ENCODE measurements around the gene DGAT2L6. TPM values are rescaled to one million over a fixed set of nuclear protein-coding genes. Genes with fewer than 3 reads are reported as not detected.

The DGAT2L6 gene
- total RNA-seq, 1 experiment from 2014 or later: not detected

- no peaks in the 10 kb centered on the region for H3K27me3 Mint-ChIP-seq (ENCODE audit: low read depth)
- H3K9me3 Mint-ChIP-seq: peaks cover 49 to 64% of the 10 kb centered on the region in 2 experiments
- no peak overlapping the region for H3K23ac ChIP-seq (ENCODE audit: insufficient read length, low read depth, low read length)
Observed at GRCh38 chrX:70141373-70141772, 35.9 kb upstream of the DGAT2L6 start.

More at GRCh38 chrX:70141373-70141772, 35.9 kb upstream of the DGAT2L6 start:
- Histone ChIP-seq H3K14ac (ENCODE audit: insufficient read depth, low read length) (no peak overlapping the region), H2BK15ac (ENCODE audit: low read depth, low read length) (no peak overlapping the region), H4K5ac (ENCODE audit: insufficient read length, low read depth, low read length) (no peak overlapping the region), H3K9me3 (ENCODE audit: control insufficient read depth, low read depth, low read length) (peaks cover 41% of the 10 kb centered on the region), H3K18ac (ENCODE audit: insufficient read length, low read depth, low read length) (no peak overlapping the region), H2AK5ac (ENCODE audit: insufficient read length, low read length) (no peak overlapping the region), H4K8ac (replicated peaks; ENCODE audit: insufficient read length, low read depth, low read length) (no peak overlapping the region), H2BK5ac (ENCODE audit: insufficient read length, low read length) (no peak overlapping the region), H3K56ac (ENCODE audit: insufficient read length, low read depth, low read length) (no peak overlapping the region), H3K27me3 (ENCODE audit: insufficient read depth, low read length) (no peaks in the 10 kb centered on the region), H3T11ph (ENCODE audit: low read length) (no peak overlapping the region), H4K20me1 (ENCODE audit: control insufficient read depth, insufficient read depth, insufficient read length) (no peaks in the 10 kb centered on the region), H3K4ac (ENCODE audit: low read depth, low read length) (no peak overlapping the region), H2BK12ac (ENCODE audit: insufficient read length, low read depth, low read length) (no peak overlapping the region), H3K27ac (ENCODE audit: insufficient read length, low read depth, low read length) (no peak overlapping the region), H2BK20ac (ENCODE audit: low read depth, low read length, poor library complexity, severe bottlenecking) (no peak overlapping the region), H3K4me1 (ENCODE audit: insufficient read depth, low read length) (no peaks in the 10 kb centered on the region), H2BK120ac (ENCODE audit: low read depth, low read length, poor library complexity, severe bottlenecking) (no peak overlapping the region), H3K23me2 (ENCODE audit: insufficient read length, low read depth, low read length, poor library complexity, severe bottlenecking) (no peaks in the 10 kb centered on the region), H3K79me2 (ENCODE audit: insufficient read depth, low read length) (no peaks in the 10 kb centered on the region), H3K4me2 (ENCODE audit: insufficient read depth, insufficient read length, low read length) (no peak overlapping the region), H4K91ac (ENCODE audit: insufficient read length, low read depth, low read length) (no peak overlapping the region), H3K9ac (ENCODE audit: extremely low read depth, insufficient read length, low read length) (no peak overlapping the region), H2AFZ (ENCODE audit: low read length) (no peak overlapping the region), H3K79me1 (ENCODE audit: insufficient read depth, low read depth, low read length, poor library complexity, severe bottlenecking) (no peaks in the 10 kb centered on the region)
- TF ChIP-seq CTCF (conservative IDR thresholded peaks at IDR 0.05): no peak
- WGBS (ENCODE audit: extremely low coverage, insufficient read length, low lambda C conversion rate): no CpG with 5 or more reads among the region's 2 CpGs
- no peaks in the 10 kb centered on the region for H3K4me1 Mint-ChIP-seq
- peaks cover 18 to 45% (median 43%) of the 10 kb centered on the region in 3 experiments; a peak in 6 of 7 replicates for H3K36me3 Mint-ChIP-seq (ENCODE audit: insufficient read depth in 1 of 3, low read depth in 3 of 3)
- H3K4me3 Mint-ChIP-seq: no peak overlapping the region
- no peak for DNase-seq
- H3K27ac Mint-ChIP-seq: no peak overlapping the region
